HG02588 (cell line): ENCODE results near the gene CSMD2.

Experiments
- ATAC-seq: cut with Tn5 transposase; IDR thresholded peaks from one replicate; pipeline ENCODE4 v1.9.1; 2021; ENCODE audit warnings: mild to moderate bottlenecking, moderate library complexity; ENCODE audit not compliant: unreplicated experiment

The CSMD2 gene

GRCh38 chr1:33916786-33917185 is 248.2 kb downstream of the CSMD2 start:
- ATAC-seq, result no peak

GRCh38 chr1:33914531-33914930 is 250.5 kb downstream of the CSMD2 start:
- no peak for ATAC-seq

GRCh38 chr1:33908324-33908956 is 256.6 kb downstream of the CSMD2 start:
- ATAC-seq, result no peak

GRCh38 chr1:33906156-33906555 is 258.9 kb downstream of the CSMD2 start:
- ATAC-seq, result no peak

GRCh38 chr1:33905241-33905640 is 259.8 kb downstream of the CSMD2 start:
- no peak for ATAC-seq

GRCh38 chr1:33903210-33903589 is 261.8 kb downstream of the CSMD2 start:
- peak; percentile 50 for ATAC-seq

GRCh38 chr1:33902486-33903209 is 262.4 kb downstream of the CSMD2 start:
- peak; percentile 78 for ATAC-seq

GRCh38 chr1:33899746-33900145 is 265.3 kb downstream of the CSMD2 start:
- no peak for ATAC-seq

- no peak for ATAC-seq
These were observed 266.1 kb downstream of the CSMD2 start for GRCh38 chr1:33898881-33899280.

GRCh38 chr1:33898406-33898805 is 266.6 kb downstream of the CSMD2 start:
- ATAC-seq, result no peak

GRCh38 chr1:33897092-33897725 is 267.8 kb downstream of the CSMD2 start:
- no peak for ATAC-seq

GRCh38 chr1:33895976-33896375 is 269.1 kb downstream of the CSMD2 start:
- ATAC-seq, result no peak

- no peak for ATAC-seq
These were observed 269.6 kb downstream of the CSMD2 start for GRCh38 chr1:33895396-33895795.

- no peak for ATAC-seq
These were observed 271.7 kb downstream of the CSMD2 start for GRCh38 chr1:33893147-33893830.

- no peak for ATAC-seq
These were observed 278.5 kb downstream of the CSMD2 start for GRCh38 chr1:33886496-33886895.

- ATAC-seq, result no peak
These were observed 284.7 kb downstream of the CSMD2 start for GRCh38 chr1:33880305-33880704.

GRCh38 chr1:33878392-33878791 is 286.6 kb downstream of the CSMD2 start:
- ATAC-seq, result no peak

GRCh38 chr1:33876970-33877650 is 287.9 kb downstream of the CSMD2 start:
- ATAC-seq, result no peak

GRCh38 chr1:33875862-33876261 is 289.2 kb downstream of the CSMD2 start:
- no peak for ATAC-seq

GRCh38 chr1:33874636-33875035 is 290.4 kb downstream of the CSMD2 start:
- ATAC-seq, result no peak

- no peak for ATAC-seq
These were observed 292.3 kb downstream of the CSMD2 start for GRCh38 chr1:33872683-33873082.
